ENCODE measurements around the gene SF3B2. TPM values are rescaled to one million over a fixed set of nuclear protein-coding genes. Genes with fewer than 3 reads are reported as not detected.

Gene SF3B2
- total RNA-seq, 1 experiment from 2014 or later: 300 TPM

DNA sequence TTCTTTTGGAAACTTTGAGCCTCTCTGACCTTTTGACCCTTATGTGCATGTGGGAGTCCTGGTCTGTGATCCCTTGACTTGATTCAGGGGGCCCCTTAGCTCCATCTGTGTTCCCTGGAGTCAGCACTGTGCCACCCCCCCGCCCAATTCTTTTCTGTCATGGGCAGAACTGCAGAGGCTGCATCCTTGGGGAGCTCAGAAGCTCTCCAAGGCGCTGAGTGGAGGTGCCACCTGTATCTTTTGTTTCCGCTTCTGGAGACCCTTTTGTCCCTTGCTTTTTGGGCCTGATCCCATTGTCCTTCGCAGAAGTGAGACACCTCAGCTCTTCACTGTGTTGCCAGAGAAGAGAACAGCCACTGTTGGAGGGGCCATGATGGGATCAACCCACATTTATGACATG lies 15.5 kb downstream of the SF3B2 start:
- Histone ChIP-seq H4K20me1 (ENCODE audit: insufficient read depth) (peaks cover 5% of the 10 kb centered on the region; the same call in 1 of the 2 replicates), H3K79me2 (ENCODE audit: insufficient read depth, low read length) (peaks cover 56% of the 10 kb centered on the region), H3K4me1 (ENCODE audit: control insufficient read depth in 1 of 2, insufficient read depth in 2 of 2, low read length in 2 of 2) (peaks cover 10 to 21% of the 10 kb centered on the region in 2 experiments), H3K9ac (ENCODE audit: low read length) (no peak overlapping the region), H3K9me3 (ENCODE audit: control insufficient read depth in 1 of 2, insufficient read depth in 1 of 2, low read depth in 1 of 2, low read length in 2 of 2) (no peaks in the 10 kb centered on the region), H3K4me2 (ENCODE audit: low read length) (no peak overlapping the region), H3K9me2 (ENCODE audit: insufficient read depth) (no peaks in the 10 kb centered on the region), H3K4me3 (replicated peaks in 1 of 2; ENCODE audit: low read depth in 1 of 2, low read length in 2 of 2) (no peak overlapping the region), H3K27ac (ENCODE audit: low read depth, low read length) (no peak overlapping the region), H2AFZ (ENCODE audit: low read depth, low read length, poor library complexity, severe bottlenecking) (no peak overlapping the region), H3K27me3 (ENCODE audit: insufficient read depth, low read length) (no peaks in the 10 kb centered on the region), H3K36me3 (ENCODE audit: control insufficient read depth in 1 of 2, insufficient read depth in 2 of 2, low read length in 2 of 2) (peaks cover 42 to 52% of the 10 kb centered on the region in 2 experiments)
- ChIA-PET RAD21 (ENCODE audit: low non-redundant PET in 1 of 2, low total read pairs in 2 of 2, uncharacterized antibody in 2 of 2, unreplicated experiment in 2 of 2) (interaction anchor here in 1 of 2 experiments (1.1 kb wide), 1 partner anchor 323 kb away, joined by 4 read pairs; no protein-coding TSS in a partner anchor), POLR2A (interaction anchor here (1.1 kb wide), 1 partner anchor 58 kb away, joined by 4 read pairs; no protein-coding TSS in a partner anchor), CTCF (interaction anchor here (0.8 to 2.0 kb wide), 10 partner anchors 9 to 193 kb away, joined by 3 to 11 read pairs (median 4); partner anchors contain the start of genes CCDC85B and SF3B2)
- BruUV-seq (replicated peaks): no TSS peak
- intact Hi-C loops (cut with micrococcal nuclease): loop anchor here (2.0 kb wide), 1 partner anchor 67 kb away; no protein-coding TSS in a partner anchor
- no peak for DNase-seq (ENCODE audit: low read depth, low spot score)
- ATAC-seq: no peak
- no peak for TF ChIP-seq EZH2phosphoT487 (IDR thresholded peaks at IDR 0.05; ENCODE audit: borderline replicate concordance)
- TF ChIP-seq ZNF274 (IDR thresholded peaks at IDR 0.05; ENCODE audit: low read depth, low read length): no peak
- TF ChIP-seq, protein P1, sequence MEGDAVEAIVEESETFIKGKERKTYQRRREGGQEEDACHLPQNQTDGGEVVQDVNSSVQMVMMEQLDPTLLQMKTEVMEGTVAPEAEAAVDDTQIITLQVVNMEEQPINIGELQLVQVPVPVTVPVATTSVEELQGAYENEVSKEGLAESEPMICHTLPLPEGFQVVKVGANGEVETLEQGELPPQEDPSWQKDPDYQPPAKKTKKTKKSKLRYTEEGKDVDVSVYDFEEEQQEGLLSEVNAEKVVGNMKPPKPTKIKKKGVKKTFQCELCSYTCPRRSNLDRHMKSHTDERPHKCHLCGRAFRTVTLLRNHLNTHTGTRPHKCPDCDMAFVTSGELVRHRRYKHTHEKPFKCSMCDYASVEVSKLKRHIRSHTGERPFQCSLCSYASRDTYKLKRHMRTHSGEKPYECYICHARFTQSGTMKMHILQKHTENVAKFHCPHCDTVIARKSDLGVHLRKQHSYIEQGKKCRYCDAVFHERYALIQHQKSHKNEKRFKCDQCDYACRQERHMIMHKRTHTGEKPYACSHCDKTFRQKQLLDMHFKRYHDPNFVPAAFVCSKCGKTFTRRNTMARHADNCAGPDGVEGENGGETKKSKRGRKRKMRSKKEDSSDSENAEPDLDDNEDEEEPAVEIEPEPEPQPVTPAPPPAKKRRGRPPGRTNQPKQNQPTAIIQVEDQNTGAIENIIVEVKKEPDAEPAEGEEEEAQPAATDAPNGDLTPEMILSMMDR (IDR thresholded peaks at IDR 0.05 in 2 of 3, conservative IDR thresholded peaks at IDR 0.05 in 1 of 3; ENCODE audit: borderline replicate concordance in 1 of 3, insufficient read depth in 1 of 3, low read depth in 2 of 3, low read length in 2 of 3): no peak

DNA sequence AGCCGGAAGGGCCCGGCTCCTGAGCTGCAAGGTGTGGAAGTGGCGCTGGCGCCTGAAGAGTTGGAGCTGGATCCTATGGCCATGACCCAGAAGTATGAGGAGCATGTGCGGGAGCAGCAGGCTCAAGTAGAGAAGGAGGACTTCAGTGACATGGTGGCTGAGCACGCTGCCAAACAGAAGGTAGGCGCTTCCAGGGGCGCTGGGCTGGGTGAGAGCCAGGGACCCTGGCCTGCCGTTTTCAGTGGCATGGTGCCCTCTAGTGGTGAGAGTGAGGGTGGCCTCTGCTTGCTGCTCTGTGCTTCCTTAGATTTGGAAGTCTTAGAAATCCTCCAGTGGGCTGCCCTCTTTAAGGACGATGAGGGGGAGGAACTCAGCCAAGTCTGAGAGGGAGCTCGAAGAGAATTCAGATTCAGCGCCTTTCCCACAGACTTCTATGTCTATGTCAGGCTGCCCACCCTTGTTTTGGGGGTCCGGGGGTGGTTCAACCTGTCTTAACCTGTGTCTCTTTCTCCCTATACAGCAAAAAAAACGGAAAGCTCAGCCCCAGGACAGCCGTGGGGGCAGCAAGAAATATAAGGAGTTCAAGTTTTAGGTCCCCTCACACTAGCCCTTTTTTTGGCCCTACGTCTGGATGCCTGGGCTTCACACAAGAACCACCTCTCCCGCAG lies 16.1 kb downstream of the SF3B2 start:
- H3K27ac ChIP-seq (ENCODE audit: low read depth, low read length): peak overlapping the region; percentile 89; the same call in 1 of the 2 replicates
- no peak overlapping the region for H3K4me2 ChIP-seq (ENCODE audit: low read length)
- ChIA-PET RAD21 (ENCODE audit: low non-redundant PET in 1 of 2, low total read pairs in 2 of 2, uncharacterized antibody in 2 of 2, unreplicated experiment in 2 of 2) (interaction anchor here in 1 of 2 experiments (1.1 kb wide), 1 partner anchor 324 kb away, joined by 4 read pairs; no protein-coding TSS in a partner anchor), CTCF (interaction anchor here (0.9 to 2.0 kb wide), 8 partner anchors 10 to 192 kb away, joined by 3 to 11 read pairs (median 5); no protein-coding TSS in a partner anchor), POLR2A (interaction anchor here (0.6 to 1.1 kb wide), 2 partner anchors 54 to 59 kb away, joined by 3 to 4 read pairs; no protein-coding TSS in a partner anchor)
- no peaks in the 10 kb centered on the region for H4K20me1 ChIP-seq (ENCODE audit: insufficient read depth)
- no peaks in the 10 kb centered on the region for H3K9me2 ChIP-seq (ENCODE audit: insufficient read depth)
- ATAC-seq (peak; percentile 62), DNase-seq (ENCODE audit: low read depth, low spot score) (peak; percentile 42)
- H3K27me3 ChIP-seq (ENCODE audit: insufficient read depth, low read length): no peaks in the 10 kb centered on the region
- H3K79me2 ChIP-seq (ENCODE audit: insufficient read depth, low read length): peaks cover 54% of the 10 kb centered on the region
- peaks cover 35 to 46% of the 10 kb centered on the region in 2 experiments for H3K36me3 ChIP-seq (ENCODE audit: control insufficient read depth in 1 of 2, insufficient read depth in 2 of 2, low read length in 2 of 2)
- H3K9me3 ChIP-seq (ENCODE audit: control insufficient read depth in 1 of 2, insufficient read depth in 1 of 2, low read depth in 1 of 2, low read length in 2 of 2): no peaks in the 10 kb centered on the region
- no peak overlapping the region for H2AFZ ChIP-seq (ENCODE audit: low read depth, low read length, poor library complexity, severe bottlenecking)
- no peak overlapping the region for H3K9ac ChIP-seq (ENCODE audit: low read length)
- intact Hi-C loops (cut with micrococcal nuclease): loop anchor here (2.0 kb wide), 1 partner anchor 67 kb away; no protein-coding TSS in a partner anchor
- H3K4me3 ChIP-seq (replicated peaks in 1 of 2; ENCODE audit: low read depth in 1 of 2, low read length in 2 of 2): no peak overlapping the region
- H3K4me1 ChIP-seq (ENCODE audit: control insufficient read depth in 1 of 2, insufficient read depth in 2 of 2, low read length in 2 of 2): peaks cover 10 to 21% of the 10 kb centered on the region in 2 experiments
- BruUV-seq (replicated peaks): TSS peak; percentile 9
- TF ChIP-seq POLR2AphosphoS5 (IDR thresholded peaks at IDR 0.05; ENCODE audit: low read depth, low read length) (no peak), EGR1 (IDR thresholded peaks at IDR 0.05; ENCODE audit: low read depth) (no peak), YY1 (IDR thresholded peaks at IDR 0.05; ENCODE audit: extremely low read depth, insufficient replicate concordance, low read depth, low read length) (peak; percentile 8), TCF7L2 (IDR thresholded peaks at IDR 0.05; ENCODE audit: borderline replicate concordance, extremely low read depth, insufficient read depth, insufficient read length) (no peak), ZNF274 (IDR thresholded peaks at IDR 0.05; ENCODE audit: low read depth, low read length) (no peak), SIN3A (IDR thresholded peaks at IDR 0.05; ENCODE audit: low read depth) (no peak)
- TF ChIP-seq, protein P2, sequence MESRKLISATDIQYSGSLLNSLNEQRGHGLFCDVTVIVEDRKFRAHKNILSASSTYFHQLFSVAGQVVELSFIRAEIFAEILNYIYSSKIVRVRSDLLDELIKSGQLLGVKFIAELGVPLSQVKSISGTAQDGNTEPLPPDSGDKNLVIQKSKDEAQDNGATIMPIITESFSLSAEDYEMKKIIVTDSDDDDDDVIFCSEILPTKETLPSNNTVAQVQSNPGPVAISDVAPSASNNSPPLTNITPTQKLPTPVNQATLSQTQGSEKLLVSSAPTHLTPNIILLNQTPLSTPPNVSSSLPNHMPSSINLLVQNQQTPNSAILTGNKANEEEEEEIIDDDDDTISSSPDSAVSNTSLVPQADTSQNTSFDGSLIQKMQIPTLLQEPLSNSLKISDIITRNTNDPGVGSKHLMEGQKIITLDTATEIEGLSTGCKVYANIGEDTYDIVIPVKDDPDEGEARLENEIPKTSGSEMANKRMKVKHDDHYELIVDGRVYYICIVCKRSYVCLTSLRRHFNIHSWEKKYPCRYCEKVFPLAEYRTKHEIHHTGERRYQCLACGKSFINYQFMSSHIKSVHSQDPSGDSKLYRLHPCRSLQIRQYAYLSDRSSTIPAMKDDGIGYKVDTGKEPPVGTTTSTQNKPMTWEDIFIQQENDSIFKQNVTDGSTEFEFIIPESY (IDR thresholded peaks at IDR 0.05; ENCODE audit: extremely low read depth, insufficient replicate concordance, low read length): no peak
